ENCODE data around the gene RIMS4. TPM values are rescaled to one million over a fixed set of nuclear protein-coding genes. Genes with fewer than 3 reads are reported as not detected.

RIMS4 gene
- total and polyA plus RNA-seq, 9 of the 15 experiments (the other 6 are each of a cell fraction or from before 2014, with no cell fraction given) = 0.04 TPM; not detected in 8

DNA sequence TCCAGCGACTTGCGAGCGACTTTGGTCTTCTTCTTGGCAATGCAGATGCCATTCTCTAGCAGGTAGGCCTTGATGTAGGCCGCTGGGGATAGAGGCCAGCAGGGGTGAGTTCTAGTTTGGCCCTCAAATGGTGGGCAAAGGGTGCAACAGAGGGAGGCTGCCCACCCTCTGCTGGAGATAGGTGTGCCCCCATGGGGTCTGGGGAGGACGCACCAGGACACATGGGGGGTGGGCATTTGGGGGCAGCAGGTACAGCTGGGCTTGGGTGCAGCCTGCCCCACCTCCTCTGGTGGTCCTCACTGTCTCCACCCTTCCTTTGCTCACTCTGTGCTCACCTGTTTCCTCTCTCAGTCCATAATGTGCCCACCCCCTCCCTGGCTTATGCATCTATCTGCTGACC is 53.4 kb downstream of the RIMS4 start (continued):
- TF ChIP-seq, protein P1, sequence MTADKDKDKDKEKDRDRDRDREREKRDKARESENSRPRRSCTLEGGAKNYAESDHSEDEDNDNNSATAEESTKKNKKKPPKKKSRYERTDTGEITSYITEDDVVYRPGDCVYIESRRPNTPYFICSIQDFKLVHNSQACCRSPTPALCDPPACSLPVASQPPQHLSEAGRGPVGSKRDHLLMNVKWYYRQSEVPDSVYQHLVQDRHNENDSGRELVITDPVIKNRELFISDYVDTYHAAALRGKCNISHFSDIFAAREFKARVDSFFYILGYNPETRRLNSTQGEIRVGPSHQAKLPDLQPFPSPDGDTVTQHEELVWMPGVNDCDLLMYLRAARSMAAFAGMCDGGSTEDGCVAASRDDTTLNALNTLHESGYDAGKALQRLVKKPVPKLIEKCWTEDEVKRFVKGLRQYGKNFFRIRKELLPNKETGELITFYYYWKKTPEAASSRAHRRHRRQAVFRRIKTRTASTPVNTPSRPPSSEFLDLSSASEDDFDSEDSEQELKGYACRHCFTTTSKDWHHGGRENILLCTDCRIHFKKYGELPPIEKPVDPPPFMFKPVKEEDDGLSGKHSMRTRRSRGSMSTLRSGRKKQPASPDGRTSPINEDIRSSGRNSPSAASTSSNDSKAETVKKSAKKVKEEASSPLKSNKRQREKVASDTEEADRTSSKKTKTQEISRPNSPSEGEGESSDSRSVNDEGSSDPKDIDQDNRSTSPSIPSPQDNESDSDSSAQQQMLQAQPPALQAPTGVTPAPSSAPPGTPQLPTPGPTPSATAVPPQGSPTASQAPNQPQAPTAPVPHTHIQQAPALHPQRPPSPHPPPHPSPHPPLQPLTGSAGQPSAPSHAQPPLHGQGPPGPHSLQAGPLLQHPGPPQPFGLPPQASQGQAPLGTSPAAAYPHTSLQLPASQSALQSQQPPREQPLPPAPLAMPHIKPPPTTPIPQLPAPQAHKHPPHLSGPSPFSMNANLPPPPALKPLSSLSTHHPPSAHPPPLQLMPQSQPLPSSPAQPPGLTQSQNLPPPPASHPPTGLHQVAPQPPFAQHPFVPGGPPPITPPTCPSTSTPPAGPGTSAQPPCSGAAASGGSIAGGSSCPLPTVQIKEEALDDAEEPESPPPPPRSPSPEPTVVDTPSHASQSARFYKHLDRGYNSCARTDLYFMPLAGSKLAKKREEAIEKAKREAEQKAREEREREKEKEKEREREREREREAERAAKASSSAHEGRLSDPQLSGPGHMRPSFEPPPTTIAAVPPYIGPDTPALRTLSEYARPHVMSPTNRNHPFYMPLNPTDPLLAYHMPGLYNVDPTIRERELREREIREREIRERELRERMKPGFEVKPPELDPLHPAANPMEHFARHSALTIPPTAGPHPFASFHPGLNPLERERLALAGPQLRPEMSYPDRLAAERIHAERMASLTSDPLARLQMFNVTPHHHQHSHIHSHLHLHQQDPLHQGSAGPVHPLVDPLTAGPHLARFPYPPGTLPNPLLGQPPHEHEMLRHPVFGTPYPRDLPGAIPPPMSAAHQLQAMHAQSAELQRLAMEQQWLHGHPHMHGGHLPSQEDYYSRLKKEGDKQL (CRISPR knock-in tag; IDR thresholded peaks at IDR 0.05; ENCODE audit: borderline replicate concordance) = no peak
- TF ChIP-seq FOS (IDR thresholded peaks at IDR 0.05; ENCODE audit: extremely low read depth, insufficient read length) (no peak), GATAD2A (IDR thresholded peaks at IDR 0.05) (no peak), KDM4B (IDR thresholded peaks at IDR 0.05; ENCODE audit: borderline replicate concordance in 2 of 2, low read depth in 1 of 2) (no peak), NONO (IDR thresholded peaks at IDR 0.05; ENCODE audit: low read depth in 2 of 2, low read length in 1 of 2) (no peak), PHF20 (IDR thresholded peaks at IDR 0.05; ENCODE audit: partially characterized antibody) (no peak)
